Measurements from ENCODE around the gene KCNK6.

KCNK6 gene

GRCh38 chr19:38340927-38341326 lies 21.3 kb downstream of the KCNK6 start:
- no peak for DNase-seq (ENCODE audit: extremely low spot score)
- TF ChIP-seq, protein P1, sequence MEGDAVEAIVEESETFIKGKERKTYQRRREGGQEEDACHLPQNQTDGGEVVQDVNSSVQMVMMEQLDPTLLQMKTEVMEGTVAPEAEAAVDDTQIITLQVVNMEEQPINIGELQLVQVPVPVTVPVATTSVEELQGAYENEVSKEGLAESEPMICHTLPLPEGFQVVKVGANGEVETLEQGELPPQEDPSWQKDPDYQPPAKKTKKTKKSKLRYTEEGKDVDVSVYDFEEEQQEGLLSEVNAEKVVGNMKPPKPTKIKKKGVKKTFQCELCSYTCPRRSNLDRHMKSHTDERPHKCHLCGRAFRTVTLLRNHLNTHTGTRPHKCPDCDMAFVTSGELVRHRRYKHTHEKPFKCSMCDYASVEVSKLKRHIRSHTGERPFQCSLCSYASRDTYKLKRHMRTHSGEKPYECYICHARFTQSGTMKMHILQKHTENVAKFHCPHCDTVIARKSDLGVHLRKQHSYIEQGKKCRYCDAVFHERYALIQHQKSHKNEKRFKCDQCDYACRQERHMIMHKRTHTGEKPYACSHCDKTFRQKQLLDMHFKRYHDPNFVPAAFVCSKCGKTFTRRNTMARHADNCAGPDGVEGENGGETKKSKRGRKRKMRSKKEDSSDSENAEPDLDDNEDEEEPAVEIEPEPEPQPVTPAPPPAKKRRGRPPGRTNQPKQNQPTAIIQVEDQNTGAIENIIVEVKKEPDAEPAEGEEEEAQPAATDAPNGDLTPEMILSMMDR (IDR thresholded peaks at IDR 0.05; ENCODE audit: control extremely low read depth, extremely low read depth, low read depth, missing control alignments): no peak
- CTCF ChIA-PET: no interaction called here
- POLR2A ChIA-PET: no interaction called here

GRCh38 chr19:38346837-38347236 lies 27.2 kb downstream of the KCNK6 start:
- TF ChIP-seq, protein P1 (IDR thresholded peaks at IDR 0.05; ENCODE audit: control extremely low read depth, extremely low read depth, low read depth, missing control alignments): no peak
- CTCF ChIA-PET: interaction anchor here (0.9 to 2.1 kb wide), 4 partner anchors 11 to 113 kb away, joined by 3 to 6 read pairs (median 4); partner anchors contain the start of gene CATSPERG
- POLR2A ChIA-PET: no interaction called here
- DNase-seq (ENCODE audit: extremely low spot score): no peak

- POLR2A ChIA-PET: no interaction called here
- TF ChIP-seq, protein P1 (IDR thresholded peaks at IDR 0.05; ENCODE audit: control extremely low read depth, extremely low read depth, low read depth, missing control alignments): no peak
- no peak for DNase-seq (ENCODE audit: extremely low spot score)
- CTCF ChIA-PET: interaction anchor here (1.3 kb wide), 1 partner anchor 15 kb away, joined by 4 read pairs; the partner anchor contains the start of gene CATSPERG
Measured at GRCh38 chr19:38350883-38351282, 31.2 kb downstream of the KCNK6 start.

GRCh38 chr19:38351865-38352395 lies 32.3 kb downstream of the KCNK6 start:
- no peak for DNase-seq (ENCODE audit: extremely low spot score)
- ChIA-PET POLR2A (no interaction called here), CTCF (interaction anchor here (1.2 to 1.5 kb wide), 2 partner anchors 13 to 107 kb away, joined by 3 to 4 read pairs; no protein-coding TSS in a partner anchor)
- TF ChIP-seq, protein P1 (IDR thresholded peaks at IDR 0.05; ENCODE audit: control extremely low read depth, extremely low read depth, low read depth, missing control alignments): no peak

DNA sequence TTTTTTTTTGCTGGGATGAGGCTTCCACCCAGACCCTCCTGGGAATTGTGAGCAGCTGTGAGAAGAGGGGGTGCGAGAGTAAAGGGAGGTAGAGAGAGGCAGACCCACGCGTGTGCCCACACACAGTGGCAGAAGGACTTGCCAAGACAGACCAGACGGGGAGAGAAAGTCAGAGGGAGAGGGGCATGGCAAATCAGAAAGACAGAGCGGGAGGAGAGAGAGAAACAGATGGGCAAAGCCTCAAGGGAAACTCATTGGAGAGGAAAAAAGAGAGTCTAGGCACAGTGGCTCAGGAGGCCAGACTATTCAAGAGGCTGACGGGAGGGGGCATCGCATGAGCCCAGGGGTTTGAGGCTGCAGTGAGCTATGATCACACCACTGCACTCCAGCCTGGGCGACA lies 33.0 kb downstream of the KCNK6 start:
- DNase-seq (ENCODE audit: extremely low spot score): no peak
- ChIA-PET CTCF (interaction anchor here (1.2 to 1.5 kb wide), 2 partner anchors 14 to 107 kb away, joined by 3 to 4 read pairs; no protein-coding TSS in a partner anchor), POLR2A (no interaction called here)
- TF ChIP-seq, protein P1 (IDR thresholded peaks at IDR 0.05; ENCODE audit: control extremely low read depth, extremely low read depth, low read depth, missing control alignments): no peak

GRCh38 chr19:38355728-38356725 lies 36.4 kb downstream of the KCNK6 start:
- CTCF ChIA-PET: no interaction called here
- no peak for DNase-seq (ENCODE audit: extremely low spot score)
- POLR2A ChIA-PET: no interaction called here
- TF ChIP-seq, protein P1 (IDR thresholded peaks at IDR 0.05; ENCODE audit: control extremely low read depth, extremely low read depth, low read depth, missing control alignments): no peak
